GM21737 (cell line): Measurements from ENCODE around the gene RNF208.
A peak's percentile ranks its signal among the peaks of the same experiment; 100 is the strongest.

Source experiments
- ATAC-seq: cut with Tn5 transposase; IDR thresholded peaks from one replicate; pipeline ENCODE4 v1.9.1; 2021; ENCODE audit warnings: mild to moderate bottlenecking, moderate library complexity; ENCODE audit not compliant: unreplicated experiment

The RNF208 gene

GRCh38 chr9:137193771-137194170 lies 28.3 kb downstream of the RNF208 start:
- no peak for ATAC-seq

GRCh38 chr9:137192859-137193258 lies 29.2 kb downstream of the RNF208 start:
- no peak for ATAC-seq

- ATAC-seq: no peak
These were observed 29.6 kb downstream of the RNF208 start for GRCh38 chr9:137192448-137192780.

- no peak for ATAC-seq
These were observed 30.2 kb downstream of the RNF208 start for GRCh38 chr9:137191691-137192447.

- ATAC-seq: no peak
These were observed 30.8 kb downstream of the RNF208 start for GRCh38 chr9:137191245-137191644.

GRCh38 chr9:137190315-137190856 lies 31.7 kb downstream of the RNF208 start:
- ATAC-seq: no peak

- ATAC-seq: no peak
These were observed 32.4 kb downstream of the RNF208 start for GRCh38 chr9:137189297-137190295.

GRCh38 chr9:137188490-137189296 lies 33.3 kb downstream of the RNF208 start, which contains the start of the genes ANAPC2 and SSNA1:
TSS of gene ANAPC2 (minus strand) at chr9:137188560. CDS start at chr9:137188532, 28 bp downstream.
TSS of gene SSNA1 (plus strand) at chr9:137188676. CDS start at chr9:137188727, 51 bp downstream.
- ATAC-seq: peak; percentile 66

- ATAC-seq: no peak
These were observed 34.0 kb downstream of the RNF208 start for GRCh38 chr9:137188086-137188489.

- ATAC-seq: no peak
These were observed 34.7 kb downstream of the RNF208 start for GRCh38 chr9:137187386-137187785.

GRCh38 chr9:137186385-137186784 lies 35.7 kb downstream of the RNF208 start:
- no peak for ATAC-seq

GRCh38 chr9:137185921-137186320 lies 36.1 kb downstream of the RNF208 start:
- ATAC-seq: no peak

GRCh38 chr9:137184881-137185660 lies 37.0 kb downstream of the RNF208 start:
- ATAC-seq: no peak

GRCh38 chr9:137183980-137184595 lies 38.0 kb downstream of the RNF208 start:
- ATAC-seq: no peak

- no peak for ATAC-seq
These were observed 39.2 kb downstream of the RNF208 start for GRCh38 chr9:137182836-137183235.

- ATAC-seq: no peak
These were observed 40.4 kb downstream of the RNF208 start for GRCh38 chr9:137181680-137182079.

- no peak for ATAC-seq
These were observed 41.5 kb downstream of the RNF208 start for GRCh38 chr9:137180491-137180890.

- no peak for ATAC-seq
These were observed 42.3 kb downstream of the RNF208 start for GRCh38 chr9:137179761-137180160.

- ATAC-seq: no peak
These were observed 43.0 kb downstream of the RNF208 start for GRCh38 chr9:137178939-137179630.
